MM.1S (cell line): Measurements from ENCODE around the gene RBMS3.
"Not testable (repeated sequence)": the region's sequence is repeated elsewhere in the genome, so short reads cannot be mapped to it uniquely, and the experiment has no call there.

Experiments
- DNase-seq: peaks from one replicate; pipeline ENCODE4 v3.0.0-alpha.2; 2015
- H2AFZ ChIP-seq: fragments of 300-600 bp; sonication (generic); 2 replicates; pipeline ENCODE4 v1.6.0; 2016; ENCODE audit warnings: antibody characterized with exemption, low read length
- H3F3A ChIP-seq: fragments of 300-600 bp; sonication (generic); 2 replicates; pipeline ENCODE4 v1.6.1; 2016; ENCODE audit warnings: mild to moderate bottlenecking, antibody characterized with exemption, low read length, moderate library complexity, mixed read lengths; ENCODE audit not compliant: insufficient read depth
- H3K27ac ChIP-seq: fragments of 300-600 bp; sonication (generic); 2 replicates; pipeline ENCODE4 v1.5.1; 2016; ENCODE audit warnings: mild to moderate bottlenecking, low read length
- H3K27me3 ChIP-seq: fragments of 300-600 bp; sonication (generic); replicated peaks from 2 replicates; pipeline ENCODE4 v1.6.0; 2016; ENCODE audit warnings: low read length; ENCODE audit not compliant: insufficient read depth
- H3K36me3 ChIP-seq: fragments of 300-600 bp; sonication (generic); replicated peaks from 2 replicates; pipeline ENCODE4 v1.6.1; 2016; ENCODE audit warnings: mild to moderate bottlenecking, low read length, mixed read lengths; ENCODE audit not compliant: insufficient read depth
- H3K4me1 ChIP-seq: fragments of 300-600 bp; sonication (generic); 2 replicates; pipeline ENCODE4 v1.6.1; 2016; ENCODE audit warnings: low read length, mixed read lengths
- H3K4me2 ChIP-seq: fragments of 300-600 bp; sonication (generic); 2 replicates; pipeline ENCODE4 v1.6.0; 2016; ENCODE audit warnings: low read depth, low read length
- H3K4me3 ChIP-seq: fragments of 300-600 bp; sonication (generic); 2 replicates; pipeline ENCODE4 v1.5.1; 2016; ENCODE audit warnings: low read length, mixed read lengths
- H3K79me2 ChIP-seq: fragments of 300-600 bp; sonication (generic); 2 replicates; pipeline ENCODE4 v1.6.1; 2016; ENCODE audit warnings: mixed run types, low read length, mixed read lengths
- H3K9ac ChIP-seq: fragments of 300-600 bp; sonication (generic); 2 replicates; pipeline ENCODE4 v1.6.1; 2016; ENCODE audit warnings: low read length, mixed read lengths
- H3K9me2 ChIP-seq: fragments of 300-600 bp; sonication (generic); replicated peaks from 2 replicates; pipeline ENCODE4 v1.6.1; 2016; ENCODE audit warnings: mild to moderate bottlenecking, low read length, mixed read lengths; ENCODE audit not compliant: insufficient read depth
- H3K9me3 ChIP-seq: fragments of 300-600 bp; sonication (generic); replicated peaks from 2 replicates; pipeline ENCODE4 v1.6.1; 2016; ENCODE audit warnings: mild to moderate bottlenecking, low read length, mixed read lengths; ENCODE audit not compliant: insufficient read depth
- H4K20me1 ChIP-seq: fragments of 300-600 bp; sonication (generic); 2 replicates; pipeline ENCODE4 v1.6.1; 2016; ENCODE audit warnings: mild to moderate bottlenecking, low read length, moderate library complexity, mixed read lengths; ENCODE audit not compliant: insufficient read depth
- CTCF ChIP-seq: fragments of 300-600 bp; sonication (generic); IDR thresholded peaks from 2 replicates; pipeline ENCODE4 v1.5.1; 2016; ENCODE audit warnings: antibody characterized with exemption, low read length, mixed read lengths
- EZH2 ChIP-seq: fragments of 300-600 bp; sonication (generic); optimal IDR thresholded peaks from 2 replicates; pipeline ENCODE3; 2017; ENCODE audit warnings: low read depth, mild to moderate bottlenecking, antibody characterized with exemption, low read length, mixed read lengths
- EZH2phosphoT487 ChIP-seq: fragments of 300-600 bp; sonication (generic); IDR thresholded peaks from 2 replicates; pipeline ENCODE4 v1.6.1; 2018; ENCODE audit warnings: antibody characterized with exemption, low read length

Gene RBMS3

DNA sequence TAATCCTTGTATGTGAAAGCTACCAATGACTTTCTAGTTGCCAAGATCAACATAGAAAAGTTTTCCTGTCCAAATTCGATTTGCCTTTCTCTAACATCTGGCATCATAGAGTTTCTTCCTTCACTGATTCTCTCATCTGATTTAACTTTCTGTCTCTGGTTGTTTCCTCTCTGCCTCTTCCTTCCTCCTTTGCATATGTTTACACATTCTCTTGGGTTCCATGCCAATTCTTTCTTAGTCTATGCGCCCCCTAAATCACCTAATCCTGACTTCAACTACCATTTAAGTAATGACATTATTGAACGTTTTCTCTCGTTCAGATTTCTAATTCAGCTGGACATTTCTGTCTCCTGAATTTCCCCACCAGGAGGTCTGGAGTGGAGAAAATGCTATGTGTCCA, 763.6 kb downstream of the RBMS3 start:
- H4K20me1 ChIP-seq = no peaks in the 10 kb centered on the region
- no peak overlapping the region for H3K9ac ChIP-seq
- no peak for DNase-seq
- H3K4me1 ChIP-seq = no peaks in the 10 kb centered on the region
- TF ChIP-seq EZH2 (no peak), EZH2phosphoT487 (no peak), CTCF (no peak)
- H3K4me2 ChIP-seq = no peak overlapping the region
- H3K27ac ChIP-seq = no peak overlapping the region
- no peaks in the 10 kb centered on the region for H3K9me3 ChIP-seq
- no peaks in the 10 kb centered on the region for H3K36me3 ChIP-seq
- no peaks in the 10 kb centered on the region for H3F3A ChIP-seq
- no peaks in the 10 kb centered on the region for H3K79me2 ChIP-seq
- no peak overlapping the region for H3K4me3 ChIP-seq
- no peaks in the 10 kb centered on the region for H3K9me2 ChIP-seq
- no peaks in the 10 kb centered on the region for H3K27me3 ChIP-seq
- no peak overlapping the region for H2AFZ ChIP-seq

GRCh38 chr3:30048431-30048830, 767.6 kb downstream of the RBMS3 start:
- Histone ChIP-seq H3K9ac (no peak overlapping the region), H3K4me3 (no peak overlapping the region), H3K9me3 (no peaks in the 10 kb centered on the region), H3K36me3 (no peaks in the 10 kb centered on the region), H2AFZ (no peak overlapping the region), H3K79me2 (no peaks in the 10 kb centered on the region), H4K20me1 (no peaks in the 10 kb centered on the region), H3K27me3 (no peaks in the 10 kb centered on the region), H3K4me2 (no peak overlapping the region), H3F3A (no peaks in the 10 kb centered on the region), H3K27ac (no peak overlapping the region), H3K4me1 (no peaks in the 10 kb centered on the region), H3K9me2 (no peaks in the 10 kb centered on the region)
- no peak for DNase-seq
- no peak for TF ChIP-seq EZH2
- no peak for TF ChIP-seq CTCF
- TF ChIP-seq EZH2phosphoT487 = no peak

- H3K4me2 ChIP-seq, H3K36me3 ChIP-seq, H3K9me3 ChIP-seq, H4K20me1 ChIP-seq, DNase-seq, H3K4me3 ChIP-seq, H3K4me1 ChIP-seq, H3F3A ChIP-seq, H3K9ac ChIP-seq, H3K27ac ChIP-seq, H3K9me2 ChIP-seq, H3K79me2 ChIP-seq, H3K27me3 ChIP-seq, H2AFZ ChIP-seq: not testable (repeated sequence)
Measured at GRCh38 chr3:30050116-30050515, 769.2 kb downstream of the RBMS3 start.

DNA sequence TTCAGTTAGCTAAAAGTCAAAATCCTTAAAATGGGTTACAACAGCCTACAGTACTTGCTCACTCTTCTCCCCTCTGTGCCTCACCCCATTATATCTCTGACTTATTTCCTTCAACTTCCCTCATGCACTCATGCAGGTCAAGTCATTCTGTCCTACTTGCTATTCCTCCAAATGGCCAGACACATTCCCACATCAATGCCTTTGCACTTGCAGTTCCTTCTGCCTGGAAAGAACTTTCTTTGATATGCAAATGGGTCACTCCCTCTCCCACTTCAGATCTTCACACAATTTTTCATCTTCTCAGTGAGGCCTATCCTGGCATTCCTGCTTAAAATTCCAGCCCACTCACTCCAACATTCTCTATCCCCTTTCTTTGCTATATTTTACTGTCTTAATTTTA, 778.4 kb downstream of the RBMS3 start:
- H3K27ac ChIP-seq = no peak overlapping the region
- no peaks in the 10 kb centered on the region for H3K36me3 ChIP-seq
- H3K4me1 ChIP-seq = no peaks in the 10 kb centered on the region
- H3K9me3 ChIP-seq = no peaks in the 10 kb centered on the region
- H3K27me3 ChIP-seq = no peaks in the 10 kb centered on the region
- no peaks in the 10 kb centered on the region for H4K20me1 ChIP-seq
- DNase-seq = no peak
- no peak overlapping the region for H3K4me3 ChIP-seq
- H3K9ac ChIP-seq = no peak overlapping the region
- TF ChIP-seq EZH2 (no peak), EZH2phosphoT487 (no peak), CTCF (no peak)
- H2AFZ ChIP-seq = no peak overlapping the region
- H3K9me2 ChIP-seq = no peaks in the 10 kb centered on the region
- H3K79me2 ChIP-seq = no peaks in the 10 kb centered on the region
- no peak overlapping the region for H3K4me2 ChIP-seq
- H3F3A ChIP-seq = no peaks in the 10 kb centered on the region
